Transverse colon (tissue), 4 donors: Measurements from ENCODE around the gene ARHGAP24. TPM values are rescaled to one million over a fixed set of nuclear protein-coding genes. Genes with fewer than 3 reads are reported as not detected.

Experiments
- DNase-seq: peaks from one replicate; pipeline ENCODE4 v3.0.0-alpha.2; 2019
- H3K27ac ChIP-seq, 4 donors: fragments of 200-600 bp; sonication (generic); 2 replicates each; pipeline ENCODE4 v1.5.1; 2016 to 2018; ENCODE audit warnings: inconsistent platforms in 4 of 4
- H3K27me3 ChIP-seq: fragments of 200-600 bp; sonication (generic); 2 replicates; pipeline ENCODE4 v1.5.1; 2017; ENCODE audit warnings: inconsistent platforms
- H3K36me3 ChIP-seq, 4 donors: fragments of 200-600 bp; sonication (generic); 2 replicates each; pipeline ENCODE4 v1.5.1; 2017 to 2019; ENCODE audit warnings: inconsistent platforms in 4 of 4
- H3K4me1 ChIP-seq, 4 donors: fragments of 200-600 bp; sonication (generic); 2 replicates each; pipeline ENCODE4 v1.5.1; 2017 to 2020; ENCODE audit warnings: inconsistent platforms in 4 of 4
- H3K4me3 ChIP-seq, 4 donors: fragments of 200-600 bp; sonication (generic); 1 replicate in 1 of 4; 2 replicates in 3 of 4; pipeline versions ENCODE4 v1.5.1 to v1.6.1; 2017 to 2019; ENCODE audit warnings: inconsistent platforms in 4 of 4
- H3K9me3 ChIP-seq, 2 donors: fragments of 200-600 bp; sonication (generic); 2 replicates each; pipeline ENCODE4 v1.5.1; 2017 to 2019; ENCODE audit warnings: inconsistent platforms in 2 of 2
- EP300 ChIP-seq: sonication (generic); formaldehyde crosslinking; IDR thresholded peaks from one replicate; pipeline ENCODE4 v1.6.1; 2017; ENCODE audit warnings: antibody characterized with exemption, low read depth
- POLR2A ChIP-seq: fragments of 450-650 bp; IDR thresholded peaks from one replicate; pipeline ENCODE4 v1.6.1; 2016; ENCODE audit warnings: antibody characterized with exemption, mild to moderate bottlenecking, moderate library complexity
- POLR2AphosphoS5 ChIP-seq, 3 donors: sonication (generic); formaldehyde crosslinking; IDR thresholded peaks; one replicate each; pipeline ENCODE4 v1.6.1; 2016; ENCODE audit warnings: antibody characterized with exemption in 3 of 3
- WGBS, 2 donors: methylation state at CpG; one replicate each; pipeline ENCODE4 v1.1.5; 2018; ENCODE audit warnings: low coverage in 1 of 2; 5-methylcytosine and 5-hydroxymethylcytosine counted together
- in situ Hi-C, 4 donors: fragments of 200-750 bp; cut with MboI; loops; one replicate each; pipeline versions ENCODE4 v1.15.0 to v1.15.1; 2017; ENCODE audit warnings: low sequenced_read_pairs in 3 of 4, low pct_ligation_motif_present in 1 of 4, low pct_unique_long_range_greater_than_20kb in 1 of 4
- intact Hi-C: fragments of 100-400 bp; cut with DNase I; formaldehyde crosslinking; loops from one replicate; pipeline ENCODE4 v1.15.1; 2023; ENCODE audit warnings: low total_unique reads
- total RNA-seq, 4 donors: library from RNA; depleted of rRNA; stranded (reverse); fragments of >200 nt; gene quantifications; one replicate each; pipeline ENCODE4 v1.1.0, GENCODE V29; 2016
- TF ChIP-seq, protein P1 (sequence below), 5 experiments: fragments of 200-600 bp in 3 of 5; fragments of 450-650 bp in 2 of 5; sonication (generic) in 3 of 5; IDR thresholded peaks; 1 replicate in 2 of 5; 2 replicates in 3 of 5; pipeline ENCODE4 v1.5.1; 2016 to 2017; ENCODE audit warnings: antibody characterized with exemption in 5 of 5, inconsistent platforms in 3 of 5, mild to moderate bottlenecking in 2 of 5, moderate library complexity in 1 of 5

Gene ARHGAP24
- total RNA-seq, 4 donors from 2014 or later, result 4.2 to 32.0 (median 12.6) TPM

DNA sequence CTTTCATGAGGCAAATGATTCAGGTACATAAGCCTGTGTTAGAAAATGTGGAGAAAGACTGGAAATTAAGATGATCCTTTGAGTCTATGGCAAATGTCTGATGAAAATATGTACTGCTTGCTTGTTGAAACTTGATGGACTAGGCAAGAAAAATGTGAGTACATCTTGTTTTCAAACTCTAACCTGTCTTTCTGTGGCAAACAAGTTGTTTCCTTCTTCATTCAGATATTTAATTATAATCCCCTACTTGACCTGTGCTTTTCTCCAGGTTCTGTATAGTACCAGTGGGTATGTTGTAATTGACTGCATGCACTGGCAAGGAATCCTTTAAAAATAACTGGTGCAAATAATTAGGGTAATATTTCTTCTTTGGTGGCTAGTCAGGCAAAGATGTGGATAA lies 136.7 kb downstream of the ARHGAP24 start:
- TF ChIP-seq EP300 (no peak), POLR2AphosphoS5 (IDR thresholded peaks at IDR 0.05) (no peak), POLR2A (no peak)
- TF ChIP-seq, protein P1, sequence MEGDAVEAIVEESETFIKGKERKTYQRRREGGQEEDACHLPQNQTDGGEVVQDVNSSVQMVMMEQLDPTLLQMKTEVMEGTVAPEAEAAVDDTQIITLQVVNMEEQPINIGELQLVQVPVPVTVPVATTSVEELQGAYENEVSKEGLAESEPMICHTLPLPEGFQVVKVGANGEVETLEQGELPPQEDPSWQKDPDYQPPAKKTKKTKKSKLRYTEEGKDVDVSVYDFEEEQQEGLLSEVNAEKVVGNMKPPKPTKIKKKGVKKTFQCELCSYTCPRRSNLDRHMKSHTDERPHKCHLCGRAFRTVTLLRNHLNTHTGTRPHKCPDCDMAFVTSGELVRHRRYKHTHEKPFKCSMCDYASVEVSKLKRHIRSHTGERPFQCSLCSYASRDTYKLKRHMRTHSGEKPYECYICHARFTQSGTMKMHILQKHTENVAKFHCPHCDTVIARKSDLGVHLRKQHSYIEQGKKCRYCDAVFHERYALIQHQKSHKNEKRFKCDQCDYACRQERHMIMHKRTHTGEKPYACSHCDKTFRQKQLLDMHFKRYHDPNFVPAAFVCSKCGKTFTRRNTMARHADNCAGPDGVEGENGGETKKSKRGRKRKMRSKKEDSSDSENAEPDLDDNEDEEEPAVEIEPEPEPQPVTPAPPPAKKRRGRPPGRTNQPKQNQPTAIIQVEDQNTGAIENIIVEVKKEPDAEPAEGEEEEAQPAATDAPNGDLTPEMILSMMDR (IDR thresholded peaks at IDR 0.05), result no peak
- Histone ChIP-seq H3K4me1 (no peaks in the 10 kb centered on the region), H3K36me3 (no peaks in the 10 kb centered on the region), H3K27me3 (no peaks in the 10 kb centered on the region), H3K9me3 (no peaks in the 10 kb centered on the region), H3K27ac (no peak overlapping the region), H3K4me3 (no peak overlapping the region)
- intact Hi-C loops (no loop called here), in situ Hi-C loops (no loop called here)
- DNase-seq, result no peak

DNA sequence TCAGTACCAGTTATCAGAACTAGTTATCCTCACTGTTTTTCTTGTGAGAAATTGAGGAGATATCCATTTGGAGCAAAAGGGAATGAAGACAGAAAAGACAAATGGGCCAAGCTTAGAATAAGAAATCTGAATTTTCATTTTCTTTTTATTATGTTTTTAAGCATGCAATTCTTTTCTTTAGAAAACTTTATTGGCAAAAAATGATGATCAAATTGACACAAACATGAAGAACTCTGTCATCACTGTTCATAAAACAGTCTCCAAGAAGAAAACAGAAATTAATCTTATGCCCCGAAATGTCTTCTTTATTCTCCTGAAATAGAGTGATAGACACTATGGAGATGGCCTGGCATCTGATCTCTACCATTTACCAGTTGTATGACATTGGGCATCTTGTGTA lies 139.0 kb downstream of the ARHGAP24 start:
- Histone ChIP-seq H3K4me1 (no peaks in the 10 kb centered on the region), H3K27me3 (no peaks in the 10 kb centered on the region), H3K27ac (no peak overlapping the region), H3K9me3 (no peaks in the 10 kb centered on the region), H3K4me3 (no peak overlapping the region), H3K36me3 (no peaks in the 10 kb centered on the region)
- intact Hi-C loops, result no loop called here
- in situ Hi-C loops, result no loop called here
- WGBS, 2 donors, result 88% methylated on average over 1 of the region's 1 CpG; no CpG with 5 or more reads in 1 of the 2 donors
- TF ChIP-seq EP300, result no peak
- TF ChIP-seq POLR2A, result no peak
- TF ChIP-seq POLR2AphosphoS5 (IDR thresholded peaks at IDR 0.05), result no peak
- TF ChIP-seq, protein P1 (IDR thresholded peaks at IDR 0.05), result no peak
- no peak for DNase-seq

DNA sequence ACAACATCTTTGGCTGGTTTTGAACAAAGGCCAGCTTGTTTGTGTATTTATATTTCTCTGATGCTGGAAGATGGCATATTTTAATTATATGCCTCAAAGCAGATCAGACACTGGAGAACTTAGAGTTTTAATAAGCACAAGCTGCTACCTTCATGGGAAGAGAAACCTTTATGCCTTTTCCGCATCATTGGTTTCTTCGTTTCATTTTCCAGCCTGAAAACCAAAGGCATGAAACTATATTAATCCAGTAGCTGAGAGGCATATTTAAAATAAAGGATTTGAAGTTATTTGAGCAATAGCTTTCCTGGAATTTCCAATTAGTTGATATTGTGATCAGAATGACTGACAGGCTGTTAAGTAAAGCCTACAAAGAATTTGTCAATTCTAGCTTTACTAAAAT lies 141.0 kb downstream of the ARHGAP24 start:
- Histone ChIP-seq H3K4me3 (no peak overlapping the region), H3K27ac (no peak overlapping the region), H3K36me3 (no peaks in the 10 kb centered on the region), H3K4me1 (no peaks in the 10 kb centered on the region), H3K9me3 (no peaks in the 10 kb centered on the region), H3K27me3 (no peaks in the 10 kb centered on the region)
- in situ Hi-C loops (no loop called here), intact Hi-C loops (no loop called here)
- DNase-seq, result no peak
- 79 to 93% methylated on average over 2 of the region's 2 CpGs for WGBS, 2 donors
- TF ChIP-seq, protein P1 (IDR thresholded peaks at IDR 0.05), result no peak
- TF ChIP-seq POLR2AphosphoS5 (IDR thresholded peaks at IDR 0.05) (no peak), POLR2A (no peak), EP300 (no peak)

DNA sequence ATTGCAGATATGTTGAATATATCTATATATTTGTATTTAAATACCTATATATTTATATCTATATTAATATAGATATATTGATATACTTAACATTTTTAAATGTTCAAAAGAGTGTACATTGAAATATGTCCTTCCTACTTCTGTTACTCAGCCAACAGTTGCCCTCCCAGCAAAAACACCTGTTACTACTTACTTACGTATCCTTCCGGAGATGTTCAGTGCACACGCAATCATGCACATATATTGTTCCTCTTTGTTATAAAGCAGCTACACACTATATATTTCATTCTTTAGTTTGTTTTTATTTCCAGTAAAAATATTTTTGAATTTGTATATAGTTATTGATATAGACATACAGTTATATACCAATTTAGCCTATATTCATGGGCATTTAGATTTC lies 142.3 kb downstream of the ARHGAP24 start:
- Histone ChIP-seq H3K27ac (no peak overlapping the region), H3K36me3 (no peaks in the 10 kb centered on the region), H3K4me1 (no peaks in the 10 kb centered on the region), H3K4me3 (no peak overlapping the region), H3K9me3 (no peaks in the 10 kb centered on the region), H3K27me3 (no peaks in the 10 kb centered on the region)
- no peak for TF ChIP-seq POLR2AphosphoS5 (IDR thresholded peaks at IDR 0.05)
- TF ChIP-seq, protein P1 (IDR thresholded peaks at IDR 0.05), result no peak
- no peak for TF ChIP-seq POLR2A
- TF ChIP-seq EP300, result no peak
- in situ Hi-C loops, result no loop called here
- WGBS, 2 donors, result 82 to 94% methylated on average over 3 of the region's 3 CpGs
- intact Hi-C loops, result no loop called here
- no peak for DNase-seq
